Lower lobe of right lung (tissue), 2 donors: ENCODE results near the gene PSMC3. TPM values are rescaled to one million over a fixed set of nuclear protein-coding genes. Genes with fewer than 3 reads are reported as not detected.

Source experiments
- ATAC-seq, 2 donors: fragments of 200-7000 bp; cut with Tn5 transposase; one replicate each; pipeline ENCODE4 v1.9.1; 2020 to 2022; ENCODE audit warnings: mild to moderate bottlenecking in 2 of 2, moderate library complexity in 2 of 2
- DNase-seq: peaks from one replicate; pipeline ENCODE4 v3.0.0-alpha.2; 2020
- H3K27ac ChIP-seq: fragments of 200-600 bp; one replicate; pipeline ENCODE4 v1.8.0; 2022
- H3K27me3 ChIP-seq: fragments of 200-600 bp; one replicate; pipeline ENCODE4 v1.8.0; 2022; ENCODE audit warnings: low read depth
- H3K36me3 ChIP-seq: fragments of 200-600 bp; one replicate; pipeline ENCODE4 v1.8.0; 2022; ENCODE audit warnings: mild to moderate bottlenecking
- H3K4me1 ChIP-seq: fragments of 200-600 bp; one replicate; pipeline ENCODE4 v1.8.0; 2022
- H3K4me3 ChIP-seq: fragments of 200-600 bp; one replicate; pipeline ENCODE4 v1.8.0; 2022; ENCODE audit warnings: mild to moderate bottlenecking
- H3K9me3 ChIP-seq: fragments of 200-600 bp; one replicate; pipeline ENCODE4 v1.8.0; 2022
- intact Hi-C: fragments of 100-400 bp; cut with DNase I; formaldehyde crosslinking; loops from one replicate; pipeline ENCODE4 v1.11.0; 2022
- total RNA-seq: library from RNA; stranded (reverse); fragmentation: NEBNext Ultra II Directional; extraction: Animal tissue kit (Norgen Biotek cat#: 25700); gene quantifications from one replicate; pipeline ENCODE4 v1.2.1, GENCODE V29; 2021
- TF ChIP-seq, protein P1 (sequence below): fragments of 200-600 bp; IDR thresholded peaks from one replicate; pipeline ENCODE4 v1.8.0; 2022; ENCODE audit warnings: antibody characterized with exemption, mild to moderate bottlenecking
- donor health status: DM: no; HTN: yes; CAD: no; lungs with severe emphysema.

The PSMC3 gene
- total RNA-seq, 1 donor from 2014 or later = 77.1 TPM

DNA sequence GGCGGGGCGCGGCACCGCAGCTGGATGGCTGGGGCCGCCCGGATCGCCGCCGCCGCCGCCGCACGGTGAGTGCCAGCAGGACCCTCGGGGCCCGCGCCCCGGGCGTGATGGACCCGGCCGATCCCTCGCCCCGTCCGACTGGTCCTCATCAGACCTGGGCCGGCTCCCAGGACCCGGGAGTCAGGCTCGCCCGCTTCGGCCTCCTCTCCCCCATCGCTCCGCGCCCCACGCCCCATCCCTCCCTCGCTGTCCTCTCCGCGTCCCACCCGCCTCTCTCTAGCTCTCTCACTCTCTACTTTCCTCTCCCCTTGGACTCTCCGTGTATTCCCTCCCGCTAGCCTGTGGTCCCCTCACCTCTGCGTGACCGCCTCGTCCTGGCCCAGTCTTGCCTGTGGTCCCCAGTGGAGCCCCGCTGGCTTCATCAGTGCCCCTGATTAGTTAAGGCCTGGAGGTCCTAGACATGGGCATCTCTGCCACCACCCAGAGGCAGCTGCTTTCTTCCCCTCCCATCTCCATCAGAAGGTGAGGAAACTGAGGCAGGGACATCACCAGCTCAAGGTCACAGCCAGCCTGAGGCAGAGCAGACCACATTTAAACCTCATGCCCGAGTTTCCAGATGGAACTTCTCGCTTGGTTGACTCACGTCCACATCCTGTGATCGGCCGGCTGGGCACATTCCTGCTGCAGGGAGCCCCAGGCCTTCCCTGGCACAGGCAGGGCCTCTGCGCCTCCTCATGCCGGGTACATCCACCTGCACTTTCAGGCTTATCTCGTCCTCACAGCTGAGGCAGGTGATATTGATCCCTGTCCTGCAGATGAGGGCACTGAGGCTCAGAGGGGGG, 17.4 kb downstream of the PSMC3 start:
- H3K27ac ChIP-seq = peak overlapping the region; percentile 88
- H3K9me3 ChIP-seq = no peaks in the 10 kb centered on the region
- no peak for DNase-seq
- H3K36me3 ChIP-seq = peaks cover 15% of the 10 kb centered on the region
- intact Hi-C loops = no loop called here
- peaks cover 32% of the 10 kb centered on the region for H3K4me1 ChIP-seq
- peak in 1 of 2 donors; percentile 2 for ATAC-seq
- TF ChIP-seq, protein P1, sequence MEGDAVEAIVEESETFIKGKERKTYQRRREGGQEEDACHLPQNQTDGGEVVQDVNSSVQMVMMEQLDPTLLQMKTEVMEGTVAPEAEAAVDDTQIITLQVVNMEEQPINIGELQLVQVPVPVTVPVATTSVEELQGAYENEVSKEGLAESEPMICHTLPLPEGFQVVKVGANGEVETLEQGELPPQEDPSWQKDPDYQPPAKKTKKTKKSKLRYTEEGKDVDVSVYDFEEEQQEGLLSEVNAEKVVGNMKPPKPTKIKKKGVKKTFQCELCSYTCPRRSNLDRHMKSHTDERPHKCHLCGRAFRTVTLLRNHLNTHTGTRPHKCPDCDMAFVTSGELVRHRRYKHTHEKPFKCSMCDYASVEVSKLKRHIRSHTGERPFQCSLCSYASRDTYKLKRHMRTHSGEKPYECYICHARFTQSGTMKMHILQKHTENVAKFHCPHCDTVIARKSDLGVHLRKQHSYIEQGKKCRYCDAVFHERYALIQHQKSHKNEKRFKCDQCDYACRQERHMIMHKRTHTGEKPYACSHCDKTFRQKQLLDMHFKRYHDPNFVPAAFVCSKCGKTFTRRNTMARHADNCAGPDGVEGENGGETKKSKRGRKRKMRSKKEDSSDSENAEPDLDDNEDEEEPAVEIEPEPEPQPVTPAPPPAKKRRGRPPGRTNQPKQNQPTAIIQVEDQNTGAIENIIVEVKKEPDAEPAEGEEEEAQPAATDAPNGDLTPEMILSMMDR = no peak
- no peaks in the 10 kb centered on the region for H3K27me3 ChIP-seq
- peak overlapping the region; percentile 76 for H3K4me3 ChIP-seq

DNA sequence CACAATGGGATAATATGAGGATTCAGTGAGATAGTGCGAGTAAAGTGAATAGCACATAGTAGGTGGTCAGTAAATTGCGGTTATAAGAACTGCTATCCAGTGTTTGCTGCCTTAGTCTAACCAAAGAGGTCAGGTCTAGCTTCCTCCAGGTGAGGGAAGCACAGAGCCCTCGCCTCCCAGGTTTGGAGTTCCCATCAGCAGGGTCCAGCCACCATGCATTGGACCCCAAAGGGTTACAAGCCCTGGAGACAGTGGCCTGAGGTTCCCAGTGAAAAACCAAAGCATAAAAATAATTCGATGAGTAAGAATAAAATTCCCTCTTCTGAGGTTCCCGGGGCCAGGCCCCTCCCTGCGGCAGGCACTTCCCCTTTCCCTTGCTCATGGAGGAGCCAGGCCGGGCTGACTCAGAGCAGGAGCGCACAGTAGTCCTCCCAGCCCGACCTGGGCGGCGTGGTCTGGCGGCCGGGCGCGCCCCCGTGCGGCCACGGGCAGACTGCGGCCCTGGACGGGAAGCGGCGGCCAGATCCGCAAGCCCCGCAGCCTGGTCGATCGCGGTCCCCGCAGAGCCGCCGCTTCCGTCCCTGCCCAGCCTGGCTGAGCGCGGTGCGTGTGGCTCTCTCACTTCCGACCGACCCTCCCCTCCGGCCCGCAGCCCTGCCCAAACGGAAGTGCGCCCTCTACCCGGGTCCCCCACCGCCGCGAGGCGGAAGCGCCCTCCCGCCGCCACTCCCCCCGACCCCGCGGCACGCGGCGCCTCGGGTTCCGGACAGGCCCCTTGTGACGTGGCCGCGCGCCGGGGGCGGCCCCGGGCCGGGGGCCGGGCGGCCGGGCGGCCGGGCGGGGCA, 18.3 kb downstream of the PSMC3 start, which contains the start of gene SLC39A13:
SLC39A13 (plus strand) TSS at position 845 of the 845 bp plus-strand sequence. CDS start 1,505 bp downstream, outside the sequence.
- peak within 1 kb of the TSS; percentile 76 for H3K4me3 ChIP-seq
- H3K9me3 ChIP-seq = no peaks in the 10 kb centered on the region
- intact Hi-C loops = no loop called here
- peak; percentile 94 to 96 for ATAC-seq
- TF ChIP-seq, protein P1 = peak; percentile 88
- peaks cover 32% of the 10 kb centered on the region for H3K4me1 ChIP-seq
- no peaks in the 10 kb centered on the region for H3K27me3 ChIP-seq
- H3K36me3 ChIP-seq = peaks cover 8% of the 10 kb centered on the region
- peak; percentile 96 for DNase-seq
- H3K27ac ChIP-seq = peak within 1 kb of the TSS; percentile 88

DNA sequence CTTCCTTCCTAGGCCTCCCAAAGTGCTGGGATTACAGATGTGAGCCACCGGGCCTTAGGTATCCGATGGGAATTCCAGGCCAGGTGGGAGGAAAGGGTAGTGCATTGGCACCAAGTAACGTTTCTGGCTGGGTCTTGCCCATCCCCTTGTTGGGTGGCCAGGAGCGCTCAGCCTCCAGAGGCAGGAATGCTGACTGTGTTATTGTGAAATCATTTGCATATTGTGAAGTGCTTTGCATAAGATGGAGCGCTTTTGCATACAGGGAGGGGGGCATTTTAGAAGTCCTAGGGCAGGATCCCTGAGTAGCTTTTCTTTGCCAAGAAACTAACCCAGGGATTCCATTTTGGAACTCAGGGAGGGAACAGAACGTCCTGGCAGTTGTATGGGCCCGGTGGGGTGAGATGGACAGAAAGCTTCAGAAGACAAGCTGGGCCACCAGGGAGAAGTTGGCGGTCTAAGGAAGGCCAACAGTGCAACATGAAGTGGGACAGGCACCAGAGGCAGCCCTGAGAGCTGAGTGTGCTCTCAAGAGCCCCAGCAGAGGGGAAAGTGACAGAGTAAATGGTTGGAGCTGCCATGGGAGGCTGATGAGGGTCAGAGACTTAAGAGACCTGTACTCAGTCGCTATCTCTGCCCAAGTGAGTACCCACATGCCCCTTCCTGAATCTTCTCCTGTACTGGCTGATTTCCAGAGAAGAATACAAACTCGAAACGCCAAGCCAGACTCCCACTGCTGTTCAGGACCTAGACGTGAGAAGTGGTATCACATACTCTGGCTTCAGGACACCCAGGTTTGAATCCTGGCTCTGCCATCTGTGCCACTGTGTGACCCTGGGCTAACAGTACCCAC, 19.1 kb downstream of the PSMC3 start:
- peaks cover 32% of the 10 kb centered on the region for H3K4me1 ChIP-seq
- H3K27me3 ChIP-seq = no peaks in the 10 kb centered on the region
- peak overlapping the region; percentile 87 for H3K27ac ChIP-seq
- peaks cover 4% of the 10 kb centered on the region for H3K36me3 ChIP-seq
- TF ChIP-seq, protein P1 = no peak
- no peak for DNase-seq
- peak overlapping the region; percentile 76 for H3K4me3 ChIP-seq
- ATAC-seq = peak in 1 of 2 donors; percentile 0
- intact Hi-C loops = no loop called here
- H3K9me3 ChIP-seq = no peaks in the 10 kb centered on the region

DNA sequence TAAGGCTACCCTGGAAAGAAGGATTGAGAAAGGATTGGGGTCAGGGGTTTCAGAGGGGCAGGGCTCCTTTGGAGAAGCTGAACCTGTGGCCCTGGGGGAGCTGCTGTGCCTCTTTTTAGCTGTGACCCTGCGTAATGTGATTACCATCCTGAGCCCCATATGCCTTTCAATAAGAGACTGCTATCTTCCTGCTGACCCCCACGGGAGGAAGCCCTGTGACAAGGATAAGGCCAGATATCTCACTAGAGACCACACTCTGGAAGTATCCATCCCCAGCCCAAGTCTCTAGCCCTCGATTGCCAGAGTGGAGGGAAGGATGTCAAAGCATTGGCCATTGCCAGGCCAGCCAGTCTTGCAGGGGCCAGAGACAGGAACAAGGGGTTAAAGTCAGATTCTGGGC, 22.7 kb downstream of the PSMC3 start:
- Histone ChIP-seq H3K27ac (no peak overlapping the region), H3K4me3 (no peak overlapping the region), H3K27me3 (no peaks in the 10 kb centered on the region), H3K36me3 (no peaks in the 10 kb centered on the region), H3K9me3 (no peaks in the 10 kb centered on the region), H3K4me1 (peaks cover 35% of the 10 kb centered on the region)
- TF ChIP-seq, protein P1 = no peak
- intact Hi-C loops = no loop called here
- ATAC-seq (no peak), DNase-seq (no peak)

DNA sequence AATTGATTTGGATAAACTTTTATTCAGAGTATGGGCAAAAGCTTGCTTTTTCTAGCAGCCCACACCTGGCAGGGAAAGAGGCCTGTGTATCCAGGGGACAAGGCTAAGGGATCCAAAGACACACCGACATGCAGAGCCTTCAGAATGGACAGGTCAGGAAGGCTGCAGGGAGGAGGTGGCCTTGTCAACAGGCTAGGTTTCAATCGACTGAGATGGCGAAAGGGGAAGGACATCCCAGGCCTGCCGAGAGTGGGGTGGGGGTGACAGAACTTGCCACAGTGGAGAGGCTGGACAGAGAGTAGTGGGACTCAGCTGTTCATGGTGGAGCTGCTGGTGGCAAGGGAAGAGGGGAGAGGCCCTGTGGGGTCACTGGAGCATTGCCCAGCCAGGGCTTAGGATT, 23.1 kb downstream of the PSMC3 start:
- H3K9me3 ChIP-seq = no peaks in the 10 kb centered on the region
- no peak for DNase-seq
- no peak for ATAC-seq
- TF ChIP-seq, protein P1 = no peak
- peaks cover 35% of the 10 kb centered on the region for H3K4me1 ChIP-seq
- intact Hi-C loops = no loop called here
- no peaks in the 10 kb centered on the region for H3K36me3 ChIP-seq
- H3K27me3 ChIP-seq = no peaks in the 10 kb centered on the region
- no peak overlapping the region for H3K4me3 ChIP-seq
- no peak overlapping the region for H3K27ac ChIP-seq
